RWPE1 (cell line): ENCODE measurements around the gene ALDH1A3.

Experiments used
- CTCF ChIA-PET: fragments of 350-600 bp; sonication (Branson Sonifier 250); formaldehyde crosslinking; extraction: SDS; loops from one replicate; lab custom pipeline; 2021; lab: Yijun Ruan, JAX
- POLR2A ChIA-PET: fragments of 400-600 bp; formaldehyde crosslinking; extraction: SDS; loops from one replicate; lab custom pipeline; 2020; ENCODE audit warnings: antibody characterized with exemption; ENCODE audit not compliant: low non-redundant PET; lab: Yijun Ruan, JAX
- DNase-seq: peaks from one replicate; pipeline ENCODE4 v3.0.0; 2012; ENCODE audit warnings: low spot score
- H3K27ac ChIP-seq: fragments of 450-650 bp; 2 replicates; pipeline ENCODE4 v1.5.1; 2017
- TF ChIP-seq, protein P1 (sequence below): fragments of 450-650 bp; conservative IDR thresholded peaks from 2 replicates; pipeline ENCODE4 v1.5.1; 2017; ENCODE audit warnings: low read depth, mild to moderate bottlenecking

ALDH1A3 gene

DNA sequence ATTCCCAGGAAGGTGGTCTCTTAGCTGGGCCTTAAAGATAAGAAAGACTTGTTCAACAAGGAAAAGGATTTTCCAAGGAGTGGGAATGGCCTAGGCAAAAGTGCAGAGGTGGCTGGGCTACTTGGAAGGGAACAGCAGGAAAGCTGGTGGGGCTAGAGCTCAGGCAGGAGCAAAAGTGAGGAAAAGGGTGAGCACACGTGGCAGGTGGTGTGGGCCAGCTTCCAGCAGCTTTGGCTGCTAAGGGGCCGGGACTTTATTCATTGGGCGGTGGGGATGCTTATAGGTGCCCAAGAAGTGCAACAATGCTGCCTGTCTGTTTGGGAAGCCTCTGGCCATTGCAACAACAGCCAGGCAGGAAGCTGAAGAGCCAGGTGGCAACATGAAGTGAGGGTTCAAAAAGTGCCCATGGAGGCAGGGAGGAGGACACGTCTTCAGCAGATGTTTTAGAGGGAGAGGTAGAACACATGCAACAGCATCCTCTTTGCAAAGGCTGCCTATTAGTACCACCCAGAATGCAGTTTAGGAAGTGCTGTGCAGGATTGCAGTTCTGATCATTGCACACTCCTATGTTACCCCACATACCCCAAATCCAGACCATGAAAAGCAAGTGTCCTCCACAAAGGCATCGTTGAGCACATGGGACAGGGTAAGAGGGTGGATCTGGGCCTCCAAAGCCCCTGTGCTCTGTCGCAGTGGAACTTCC, 13.8 kb downstream of the ALDH1A3 start:
- no peak overlapping the region for H3K27ac ChIP-seq
- ChIA-PET CTCF (no interaction called here), POLR2A (interaction anchor here (0.6 kb wide), 1 partner anchor 243 kb away, joined by 5 read pairs; no protein-coding TSS in a partner anchor)
- TF ChIP-seq, protein P1, sequence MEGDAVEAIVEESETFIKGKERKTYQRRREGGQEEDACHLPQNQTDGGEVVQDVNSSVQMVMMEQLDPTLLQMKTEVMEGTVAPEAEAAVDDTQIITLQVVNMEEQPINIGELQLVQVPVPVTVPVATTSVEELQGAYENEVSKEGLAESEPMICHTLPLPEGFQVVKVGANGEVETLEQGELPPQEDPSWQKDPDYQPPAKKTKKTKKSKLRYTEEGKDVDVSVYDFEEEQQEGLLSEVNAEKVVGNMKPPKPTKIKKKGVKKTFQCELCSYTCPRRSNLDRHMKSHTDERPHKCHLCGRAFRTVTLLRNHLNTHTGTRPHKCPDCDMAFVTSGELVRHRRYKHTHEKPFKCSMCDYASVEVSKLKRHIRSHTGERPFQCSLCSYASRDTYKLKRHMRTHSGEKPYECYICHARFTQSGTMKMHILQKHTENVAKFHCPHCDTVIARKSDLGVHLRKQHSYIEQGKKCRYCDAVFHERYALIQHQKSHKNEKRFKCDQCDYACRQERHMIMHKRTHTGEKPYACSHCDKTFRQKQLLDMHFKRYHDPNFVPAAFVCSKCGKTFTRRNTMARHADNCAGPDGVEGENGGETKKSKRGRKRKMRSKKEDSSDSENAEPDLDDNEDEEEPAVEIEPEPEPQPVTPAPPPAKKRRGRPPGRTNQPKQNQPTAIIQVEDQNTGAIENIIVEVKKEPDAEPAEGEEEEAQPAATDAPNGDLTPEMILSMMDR, result no peak
- DNase-seq, result no peak

DNA sequence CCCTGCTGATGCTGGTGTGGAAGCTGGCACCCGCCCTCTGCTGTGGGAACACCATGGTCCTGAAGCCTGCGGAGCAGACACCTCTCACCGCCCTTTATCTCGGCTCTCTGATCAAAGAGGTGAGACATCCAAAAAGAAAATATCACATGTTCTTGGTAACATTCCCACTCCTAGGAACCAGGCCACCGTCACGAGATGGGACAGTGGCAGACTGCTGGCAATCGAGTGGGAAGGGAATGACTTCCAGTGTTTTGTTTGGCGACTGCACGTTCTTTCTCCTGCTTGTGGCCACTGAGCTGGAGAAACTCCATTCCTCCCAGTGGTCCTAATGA, 14.3 kb downstream of the ALDH1A3 start:
- no peak for DNase-seq
- ChIA-PET CTCF (no interaction called here), POLR2A (no interaction called here)
- H3K27ac ChIP-seq, result no peak overlapping the region
- TF ChIP-seq, protein P1, result no peak

DNA sequence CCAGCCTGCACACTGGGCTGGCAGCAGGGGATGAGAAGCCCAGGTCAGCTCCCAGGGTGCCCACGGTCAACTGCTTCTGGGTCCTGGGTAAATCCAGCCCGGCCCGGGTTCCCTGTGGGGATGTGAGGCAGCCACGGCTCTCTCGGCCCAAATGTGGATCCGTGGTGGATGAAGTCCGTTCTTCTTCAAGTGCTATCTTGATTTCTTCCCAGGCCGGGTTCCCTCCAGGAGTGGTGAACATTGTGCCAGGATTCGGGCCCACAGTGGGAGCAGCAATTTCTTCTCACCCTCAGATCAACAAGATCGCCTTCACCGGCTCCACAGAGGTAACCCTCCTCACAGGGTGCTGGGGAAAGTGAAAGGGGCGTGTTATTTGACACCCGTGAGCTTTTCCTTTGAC, 16.1 kb downstream of the ALDH1A3 start:
- ChIA-PET CTCF (interaction anchor here (0.6 kb wide), 1 partner anchor 154 kb away, joined by 3 read pairs; no protein-coding TSS in a partner anchor), POLR2A (no interaction called here)
- TF ChIP-seq, protein P1, result no peak
- no peak for DNase-seq
- peak overlapping the region; percentile 16; the same call in 1 of the 2 replicates for H3K27ac ChIP-seq

DNA sequence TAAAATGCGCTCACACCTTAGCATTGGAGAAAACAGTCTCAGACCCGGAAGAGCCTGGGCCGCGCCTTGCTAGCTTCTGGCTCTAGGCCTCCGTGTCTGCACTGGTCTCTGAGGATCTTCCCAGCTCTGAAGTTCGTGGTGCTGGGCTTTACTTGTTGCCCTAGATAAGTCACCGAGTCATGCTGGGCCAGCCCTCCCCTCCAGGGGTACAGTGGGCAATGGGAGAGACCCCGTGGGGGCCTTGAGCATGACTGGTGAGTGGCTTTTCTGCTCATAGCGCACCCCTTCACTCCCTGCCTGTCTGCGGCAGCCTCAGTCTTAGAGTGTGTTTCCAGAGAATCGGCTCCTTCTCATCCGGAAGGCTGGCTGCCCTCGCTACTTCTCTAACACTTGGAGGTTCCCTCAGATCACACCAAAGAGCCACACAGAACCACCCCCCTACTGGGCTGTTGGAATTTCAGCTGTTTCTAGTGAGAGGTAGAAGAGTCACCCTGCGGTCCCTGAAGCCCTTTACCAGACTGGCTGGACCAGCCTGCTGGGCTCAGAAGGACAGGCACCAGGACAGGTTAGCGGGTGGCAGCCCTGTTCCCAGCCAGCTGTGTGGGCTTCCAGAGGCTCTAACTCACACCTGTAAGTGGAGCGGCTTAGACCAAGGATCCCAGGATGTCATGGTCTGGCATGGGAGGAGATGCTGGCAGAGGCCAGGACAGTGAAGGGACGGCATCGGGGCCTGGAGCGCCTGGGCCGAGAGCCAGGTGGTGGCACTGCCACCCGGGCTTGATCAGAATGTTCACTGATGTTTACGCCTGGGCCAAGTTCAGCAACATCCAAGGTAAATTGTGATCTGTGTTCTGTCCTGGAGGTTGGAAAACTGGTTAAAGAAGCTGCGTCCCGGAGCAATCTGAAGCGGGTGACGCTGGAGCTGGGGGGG, 17.9 kb downstream of the ALDH1A3 start:
- TF ChIP-seq, protein P1, result no peak
- ChIA-PET CTCF (interaction anchor here (0.5 to 1.5 kb wide), 4 partner anchors 22 to 391 kb away, joined by 3 to 4 read pairs (median 4); partner anchors contain the start of gene LRRK1), POLR2A (no interaction called here)
- DNase-seq, result no peak
- peak overlapping the region; percentile 15 for H3K27ac ChIP-seq

DNA sequence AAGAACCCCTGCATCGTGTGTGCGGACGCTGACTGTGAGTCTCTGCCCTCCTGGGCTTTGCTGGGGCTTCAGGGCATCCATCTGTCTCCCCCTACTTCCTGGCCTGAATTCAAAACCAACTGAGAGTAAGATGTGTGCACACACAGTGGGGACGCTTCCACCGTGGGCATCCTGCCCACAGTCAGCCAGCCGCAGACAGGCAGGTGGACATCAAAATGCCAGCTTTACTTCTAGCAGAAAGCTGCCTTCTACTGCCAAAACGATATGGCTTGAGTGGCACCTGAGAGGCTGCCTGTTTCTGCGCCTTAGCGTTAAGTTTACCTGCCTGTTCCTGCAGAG, 18.5 kb downstream of the ALDH1A3 start:
- CTCF ChIA-PET, result interaction anchor here (1.0 to 1.5 kb wide), 2 partner anchors 21 to 110 kb away, joined by 3 to 4 read pairs; partner anchors contain the start of gene LRRK1
- peak overlapping the region; percentile 15 for H3K27ac ChIP-seq
- no peak for DNase-seq
- POLR2A ChIA-PET, result no interaction called here
- TF ChIP-seq, protein P1, result no peak
